Osteoblast (primary cell): ENCODE measurements around the gene HS2ST1. TPM values are rescaled to one million over a fixed set of nuclear protein-coding genes. Genes with fewer than 3 reads are reported as not detected.
"Not testable (repeated sequence)": the region's sequence is repeated elsewhere in the genome, so short reads cannot be mapped to it uniquely, and the experiment has no call there.

Experiments used
- DNase-seq: peaks from one replicate; pipeline ENCODE4 v3.0.0; 2011; ENCODE audit warnings: low spot score, mixed read lengths; ENCODE audit not compliant: insufficient read length; ENCODE audit errors: missing footprints
- H2AFZ ChIP-seq: 2 replicates; pipeline ENCODE4 v1.6.0; 2011; ENCODE audit warnings: mild to moderate bottlenecking, low read length
- H3K27ac ChIP-seq: 2 replicates; pipeline ENCODE4 v1.5.1; 2011; ENCODE audit warnings: mild to moderate bottlenecking, low read depth, low read length, moderate library complexity
- H3K27me3 ChIP-seq: 2 replicates; pipeline ENCODE4 v1.6.0; 2012; ENCODE audit warnings: mild to moderate bottlenecking, control low read depth, inconsistent platforms, low read length, moderate library complexity; ENCODE audit not compliant: insufficient read depth
- H3K36me3 ChIP-seq: 2 replicates; pipeline ENCODE4 v1.5.1; 2011; ENCODE audit warnings: mild to moderate bottlenecking, low read length, control low read depth, moderate library complexity; ENCODE audit not compliant: insufficient read depth
- H3K4me1 ChIP-seq: 2 replicates; pipeline ENCODE4 v1.5.1; 2011; ENCODE audit warnings: mild to moderate bottlenecking, low read length, control low read depth, moderate library complexity; ENCODE audit not compliant: insufficient read depth
- H3K4me2 ChIP-seq: 2 replicates; pipeline ENCODE4 v1.6.0; 2011; ENCODE audit warnings: mild to moderate bottlenecking, low read length; ENCODE audit not compliant: insufficient read depth
- H3K4me3 ChIP-seq: fragments of 200-600 bp; sonication (generic); 3 replicates; pipeline ENCODE4 v1.5.1; 2012; ENCODE audit warnings: mild to moderate bottlenecking, low read length, inconsistent platforms; ENCODE audit not compliant: insufficient read depth
- H3K79me2 ChIP-seq: 2 replicates; pipeline ENCODE4 v1.6.0; 2012; ENCODE audit warnings: mild to moderate bottlenecking, low read length, control low read depth, inconsistent platforms; ENCODE audit not compliant: insufficient read depth
- H3K9me3 ChIP-seq: 2 replicates; pipeline ENCODE4 v1.5.1; 2011; ENCODE audit warnings: low read depth, low read length, control low read depth
- H4K20me1 ChIP-seq: 2 replicates; pipeline ENCODE4 v1.6.0; 2012; ENCODE audit warnings: mild to moderate bottlenecking, low read length, control low read depth; ENCODE audit not compliant: insufficient read depth
- CTCF ChIP-seq: IDR thresholded peaks from 2 replicates; pipeline ENCODE4 v1.5.1; 2011; ENCODE audit warnings: mild to moderate bottlenecking, low read depth, low read length, moderate library complexity; ENCODE audit errors: extremely low read depth
- total RNA-seq: library from RNA; depleted of rRNA; stranded (reverse); fragments of >200 nt; gene quantifications from 2 replicates; pipeline ENCODE4 v1.2.3, GENCODE V29; 2012

HS2ST1 gene
- total RNA-seq, 1 donor, result 20.3 TPM

- H3K4me2 ChIP-seq, result no peak overlapping the region
- no peak for TF ChIP-seq CTCF
- no peaks in the 10 kb centered on the region for H3K79me2 ChIP-seq
- no peak overlapping the region for H2AFZ ChIP-seq
- H3K9me3 ChIP-seq, result no peaks in the 10 kb centered on the region
- no peak overlapping the region for H3K4me3 ChIP-seq
- H3K27me3 ChIP-seq, result no peaks in the 10 kb centered on the region
- H3K4me1 ChIP-seq, result no peaks in the 10 kb centered on the region
- no peak for DNase-seq
- no peaks in the 10 kb centered on the region for H4K20me1 ChIP-seq
- H3K36me3 ChIP-seq, result no peaks in the 10 kb centered on the region
- H3K27ac ChIP-seq, result no peak overlapping the region
Observed at GRCh38 chr1:86987446-86987845, 73.0 kb downstream of the HS2ST1 start.

GRCh38 chr1:86988835-86989234 lies 74.4 kb downstream of the HS2ST1 start:
- no peak overlapping the region for H3K4me3 ChIP-seq
- H2AFZ ChIP-seq, result no peak overlapping the region
- DNase-seq, result no peak
- H3K4me2 ChIP-seq, result no peak overlapping the region
- no peaks in the 10 kb centered on the region for H3K79me2 ChIP-seq
- TF ChIP-seq CTCF, result no peak
- no peak overlapping the region for H3K27ac ChIP-seq
- H3K27me3 ChIP-seq, result no peaks in the 10 kb centered on the region
- no peaks in the 10 kb centered on the region for H4K20me1 ChIP-seq
- H3K9me3 ChIP-seq, result no peaks in the 10 kb centered on the region
- peaks cover 11% of the 10 kb centered on the region for H3K4me1 ChIP-seq
- H3K36me3 ChIP-seq, result no peaks in the 10 kb centered on the region

- H3K27ac ChIP-seq, H3K27me3 ChIP-seq, DNase-seq, H2AFZ ChIP-seq, H3K4me3 ChIP-seq, H3K36me3 ChIP-seq, H4K20me1 ChIP-seq, H3K9me3 ChIP-seq, H3K79me2 ChIP-seq, H3K4me2 ChIP-seq: not testable (repeated sequence)
- H3K4me1 ChIP-seq, result peaks cover 11% of the 10 kb centered on the region
Observed at GRCh38 chr1:86989690-86990089, 75.3 kb downstream of the HS2ST1 start.

GRCh38 chr1:86990826-86991225 lies 76.4 kb downstream of the HS2ST1 start:
- H3K36me3 ChIP-seq, result no peaks in the 10 kb centered on the region
- H3K27ac ChIP-seq, result no peak overlapping the region
- H3K9me3 ChIP-seq, result no peaks in the 10 kb centered on the region
- H4K20me1 ChIP-seq, result no peaks in the 10 kb centered on the region
- no peak overlapping the region for H2AFZ ChIP-seq
- no peak overlapping the region for H3K4me3 ChIP-seq
- H3K4me2 ChIP-seq, result no peak overlapping the region
- H3K79me2 ChIP-seq, result no peaks in the 10 kb centered on the region
- H3K4me1 ChIP-seq, result peaks cover 11% of the 10 kb centered on the region
- no peaks in the 10 kb centered on the region for H3K27me3 ChIP-seq
- DNase-seq, result no peak
- no peak for TF ChIP-seq CTCF
